ENCODE measurements around the gene SRMS.

DNA sequence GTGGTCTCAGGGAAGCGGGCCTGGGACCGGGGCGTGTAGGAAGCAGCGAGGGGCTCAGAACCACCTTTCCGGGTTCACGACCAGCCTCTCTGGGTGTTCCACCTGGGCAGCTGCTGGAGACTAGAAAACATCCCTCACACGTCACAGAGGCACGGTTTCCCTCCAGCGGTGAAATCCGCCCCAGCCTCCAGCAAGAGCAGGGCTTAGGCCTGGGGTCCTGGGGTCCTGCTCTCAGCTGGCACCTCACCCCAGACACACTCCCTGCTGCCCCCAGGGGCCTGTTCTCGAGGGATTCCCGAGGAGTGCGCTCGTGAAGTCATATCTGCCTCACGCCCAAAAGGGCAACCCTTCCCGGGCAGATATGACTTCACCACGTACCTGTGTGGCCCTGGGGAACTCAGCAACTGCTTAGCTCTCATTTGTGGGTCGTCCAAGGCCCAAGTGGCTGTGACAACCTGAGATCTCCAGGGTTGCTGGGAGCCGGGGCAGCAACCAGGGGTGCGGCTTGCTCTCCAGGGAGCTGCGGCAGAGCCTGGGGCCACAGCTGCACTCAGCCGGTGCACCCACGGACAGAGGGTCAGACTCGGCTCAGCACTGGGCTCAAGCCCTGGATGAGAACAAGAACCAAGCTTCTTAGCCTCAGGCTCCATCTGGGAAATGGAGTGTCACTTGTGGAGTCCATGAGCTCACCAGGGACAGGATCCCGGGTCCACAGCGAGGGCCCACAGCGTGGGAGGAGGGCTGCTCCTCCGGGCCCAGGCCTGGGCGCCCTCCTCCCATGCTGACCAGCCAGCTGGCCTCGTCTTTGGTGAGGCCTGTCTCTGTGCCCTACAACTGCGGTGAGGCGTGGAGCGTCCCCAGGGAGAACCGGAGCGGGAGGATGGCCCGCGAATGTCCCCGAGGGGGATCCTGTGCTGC lies 7.1 kb upstream of the SRMS start:
- TF ChIP-seq, protein P1, sequence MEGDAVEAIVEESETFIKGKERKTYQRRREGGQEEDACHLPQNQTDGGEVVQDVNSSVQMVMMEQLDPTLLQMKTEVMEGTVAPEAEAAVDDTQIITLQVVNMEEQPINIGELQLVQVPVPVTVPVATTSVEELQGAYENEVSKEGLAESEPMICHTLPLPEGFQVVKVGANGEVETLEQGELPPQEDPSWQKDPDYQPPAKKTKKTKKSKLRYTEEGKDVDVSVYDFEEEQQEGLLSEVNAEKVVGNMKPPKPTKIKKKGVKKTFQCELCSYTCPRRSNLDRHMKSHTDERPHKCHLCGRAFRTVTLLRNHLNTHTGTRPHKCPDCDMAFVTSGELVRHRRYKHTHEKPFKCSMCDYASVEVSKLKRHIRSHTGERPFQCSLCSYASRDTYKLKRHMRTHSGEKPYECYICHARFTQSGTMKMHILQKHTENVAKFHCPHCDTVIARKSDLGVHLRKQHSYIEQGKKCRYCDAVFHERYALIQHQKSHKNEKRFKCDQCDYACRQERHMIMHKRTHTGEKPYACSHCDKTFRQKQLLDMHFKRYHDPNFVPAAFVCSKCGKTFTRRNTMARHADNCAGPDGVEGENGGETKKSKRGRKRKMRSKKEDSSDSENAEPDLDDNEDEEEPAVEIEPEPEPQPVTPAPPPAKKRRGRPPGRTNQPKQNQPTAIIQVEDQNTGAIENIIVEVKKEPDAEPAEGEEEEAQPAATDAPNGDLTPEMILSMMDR (conservative IDR thresholded peaks at IDR 0.05; ENCODE audit: low read length), result no peak
- no peak for TF ChIP-seq EZH2phosphoT487 (IDR thresholded peaks at IDR 0.05; ENCODE audit: borderline replicate concordance, low read depth, low read length)

Data from OCI-LY7 (cell line).